GM13976 (cell line): ENCODE data around the gene FGFR4.
"Not testable (repeated sequence)": the region's sequence is repeated elsewhere in the genome, so short reads cannot be mapped to it uniquely, and the experiment has no call there.

ENCODE experiments used
- DNase-seq: peaks from one replicate; pipeline ENCODE4 v3.0.0; 2012; ENCODE audit warnings: low spot score
- CTCF ChIP-seq: IDR thresholded peaks from 2 replicates; pipeline ENCODE4 v1.5.1; 2012; ENCODE audit warnings: borderline replicate concordance, mild to moderate bottlenecking; ENCODE audit not compliant: insufficient read depth; ENCODE audit errors: extremely low read depth, missing control alignments, control extremely low read depth
- in situ Hi-C: fragments of 300-500 bp; cut with MboI; formaldehyde crosslinking; loops from one replicate; pipeline ENCODE4 v1.12.0; 2022; ENCODE audit warnings: low sequenced_read_pairs, mixed read lengths, inconsistent platforms; ENCODE audit not compliant: unreplicated experiment

FGFR4 gene

GRCh38 chr5:177045631-177046030 lies 41.1 kb upstream of the FGFR4 start:
- no peak for TF ChIP-seq CTCF
- in situ Hi-C loops: no loop called here
- DNase-seq: no peak

DNA sequence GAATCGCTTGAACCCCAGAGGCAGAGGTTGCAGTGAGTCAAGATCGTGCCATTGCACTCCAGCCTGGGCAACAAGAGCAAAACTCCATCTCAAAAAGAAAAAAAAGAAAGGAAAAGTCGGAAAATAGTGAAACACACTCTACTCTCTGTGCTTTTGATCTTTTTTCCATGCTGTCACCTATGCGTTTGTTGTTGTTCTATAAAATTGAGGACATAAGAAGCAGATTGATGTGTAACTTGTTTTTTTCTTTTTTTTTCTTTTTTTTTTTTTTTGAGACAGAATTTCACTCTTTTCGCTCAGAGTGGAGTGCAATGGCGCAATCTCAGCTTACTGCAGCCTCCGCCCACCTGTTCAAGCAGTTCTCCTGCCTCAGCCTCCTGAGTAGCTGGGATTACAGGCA lies 38.2 kb upstream of the FGFR4 start:
- DNase-seq, in situ Hi-C loops: not testable (repeated sequence)

- in situ Hi-C loops: no loop called here
- no peak for DNase-seq
- TF ChIP-seq CTCF: no peak
Observed at GRCh38 chr5:177049285-177049684, 37.4 kb upstream of the FGFR4 start.

DNA sequence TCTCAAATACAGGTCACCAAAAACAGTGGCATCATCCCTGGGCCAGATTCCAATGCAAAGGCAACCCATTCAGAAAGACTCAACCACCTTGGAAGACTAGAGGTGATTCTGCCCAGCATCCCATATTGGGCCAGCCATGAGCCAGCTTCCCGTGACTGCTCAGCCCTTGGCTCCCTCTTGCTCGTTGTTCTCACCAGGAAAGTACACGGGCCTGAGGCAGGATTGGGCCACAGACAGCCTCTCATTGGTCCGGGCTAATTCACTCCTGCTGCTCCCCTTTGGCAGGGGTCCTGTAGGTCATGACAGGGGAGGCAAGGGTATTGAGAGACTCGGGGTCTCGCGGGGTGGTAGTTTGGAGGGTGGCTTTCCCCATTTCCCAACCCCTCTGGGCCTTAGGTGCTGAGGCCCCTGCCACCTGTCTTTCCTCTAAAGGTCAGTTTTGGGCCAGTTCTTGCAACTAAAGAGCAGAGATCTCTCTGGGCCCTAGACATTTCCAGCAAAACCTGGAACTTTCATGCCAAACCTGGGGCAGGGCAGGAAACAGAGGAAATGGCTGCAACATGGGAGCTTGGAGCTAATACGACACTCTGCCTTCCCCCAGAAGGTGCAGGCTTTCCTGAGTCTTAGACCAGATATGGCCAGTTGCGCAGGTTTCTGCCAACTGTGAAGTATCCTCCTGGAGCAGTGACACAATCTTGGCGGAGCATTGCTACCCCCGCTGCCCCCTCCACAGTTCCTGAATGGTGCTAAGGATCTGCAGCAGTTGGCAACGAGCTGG lies 22.0 kb upstream of the FGFR4 start:
- in situ Hi-C loops: no loop called here
- DNase-seq: no peak
- TF ChIP-seq CTCF: no peak

DNA sequence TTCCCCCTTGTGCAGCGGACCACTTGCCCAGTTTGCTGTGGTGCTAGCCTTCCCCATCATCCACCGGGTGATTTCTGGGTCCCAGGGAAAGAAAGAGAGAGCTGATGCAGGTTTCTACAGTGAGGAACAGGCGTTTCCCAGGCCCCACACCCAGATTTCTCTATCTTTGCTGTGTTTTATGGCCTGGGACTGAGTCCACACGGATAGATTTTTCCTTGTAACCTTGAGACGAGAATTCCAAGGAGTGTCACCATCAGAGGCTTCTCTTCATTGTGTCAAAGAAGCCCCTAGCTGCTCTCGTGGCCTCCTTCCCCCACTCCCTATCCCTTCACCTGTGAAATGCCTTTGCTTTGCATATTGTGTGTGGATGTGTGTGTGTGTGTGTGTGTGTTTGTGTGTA lies 21.2 kb upstream of the FGFR4 start:
- in situ Hi-C loops: no loop called here
- TF ChIP-seq CTCF: no peak

DNA sequence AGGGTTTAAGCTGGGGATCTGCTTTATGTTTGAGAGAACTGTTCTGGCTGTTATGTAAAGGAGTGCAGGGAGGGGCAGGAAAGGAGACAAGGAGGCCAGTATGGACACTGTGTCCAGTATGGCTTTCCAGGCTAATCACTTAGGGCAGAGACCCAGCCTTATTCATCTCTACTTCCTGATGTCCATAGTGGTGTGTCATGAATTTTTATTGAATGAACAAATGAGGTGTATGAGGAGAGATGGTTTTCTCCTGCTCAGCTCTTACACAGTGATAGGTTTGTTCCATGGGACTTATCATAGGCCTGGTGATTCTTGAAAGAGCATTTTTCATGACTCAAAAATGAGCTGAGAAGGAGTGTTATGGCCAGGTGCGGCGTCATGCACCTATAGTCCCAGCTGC lies 20.5 kb upstream of the FGFR4 start:
- no peak for TF ChIP-seq CTCF
- in situ Hi-C loops: no loop called here
- DNase-seq: no peak

More for the DNA sequence above, 21.2 kb upstream of the FGFR4 start:
- no peak for DNase-seq

- no peak for TF ChIP-seq CTCF
- no peak for DNase-seq
Observed at GRCh38 chr5:177067503-177067902, 19.2 kb upstream of the FGFR4 start.

More at GRCh38 chr5:177067503-177067902, 19.2 kb upstream of the FGFR4 start:
- in situ Hi-C loops: no loop called here
